ENCODE measurements around the gene AIM2. TPM values are rescaled to one million over a fixed set of nuclear protein-coding genes. Genes with fewer than 3 reads are reported as not detected.

The AIM2 gene
- total RNA-seq, 1 experiment from 2014 or later, result not detected

DNA sequence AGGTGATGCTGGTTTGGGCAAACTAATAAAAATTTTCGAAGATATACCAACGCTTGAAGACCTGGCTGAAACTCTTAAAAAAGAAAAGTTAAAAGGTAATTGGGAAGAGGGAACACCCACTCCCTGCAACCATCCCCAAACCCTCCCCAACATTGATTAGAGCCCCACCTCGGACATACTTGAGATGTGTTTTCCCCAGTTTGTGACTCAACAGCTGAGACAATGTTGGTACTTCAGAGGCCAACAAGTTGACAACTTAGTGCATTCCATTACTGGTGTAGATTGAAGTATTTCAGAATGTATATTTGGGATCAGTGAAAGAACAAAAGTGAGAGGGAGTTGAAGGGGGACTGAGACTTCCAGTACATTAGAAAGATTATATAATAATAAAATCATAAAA, 61.7 kb downstream of the AIM2 start:
- Histone ChIP-seq H3K27ac (ENCODE audit: low read length) (no peak overlapping the region), H3K4me1 (ENCODE audit: control insufficient read depth, insufficient read depth, low read length) (no peaks in the 10 kb centered on the region), H3K9me3 (ENCODE audit: control insufficient read depth, insufficient read depth, low read depth, low read length) (no peaks in the 10 kb centered on the region), H3K4me3 (ENCODE audit: low read depth in 2 of 2, low read length in 2 of 2) (no peak overlapping the region), H3K27me3 (ENCODE audit: control insufficient read depth, insufficient read depth, low read length) (peaks cover 2% of the 10 kb centered on the region), H3K36me3 (ENCODE audit: control insufficient read depth, insufficient read depth, low read length) (no peaks in the 10 kb centered on the region)
- ChIA-PET CTCF (no interaction called here), POLR2A (no interaction called here)
- TF ChIP-seq TCF7L2 (IDR thresholded peaks at IDR 0.05; ENCODE audit: low read depth, low read length) (no peak), POLR2AphosphoS5 (IDR thresholded peaks at IDR 0.05; ENCODE audit: low read depth, low read length) (no peak)
- ATAC-seq (no peak), DNase-seq (ENCODE audit: low read depth, low spot score) (no peak)
- intact Hi-C loops (cut with micrococcal nuclease; ENCODE audit: unreplicated experiment) (no loop called here), in situ Hi-C loops (cut with HindIII; ENCODE audit: low pct_unique_long_range_greater_than_20kb, low sequenced_read_pairs) (no loop called here)
- no TSS peak for BruUV-seq (replicated peaks)

DNA sequence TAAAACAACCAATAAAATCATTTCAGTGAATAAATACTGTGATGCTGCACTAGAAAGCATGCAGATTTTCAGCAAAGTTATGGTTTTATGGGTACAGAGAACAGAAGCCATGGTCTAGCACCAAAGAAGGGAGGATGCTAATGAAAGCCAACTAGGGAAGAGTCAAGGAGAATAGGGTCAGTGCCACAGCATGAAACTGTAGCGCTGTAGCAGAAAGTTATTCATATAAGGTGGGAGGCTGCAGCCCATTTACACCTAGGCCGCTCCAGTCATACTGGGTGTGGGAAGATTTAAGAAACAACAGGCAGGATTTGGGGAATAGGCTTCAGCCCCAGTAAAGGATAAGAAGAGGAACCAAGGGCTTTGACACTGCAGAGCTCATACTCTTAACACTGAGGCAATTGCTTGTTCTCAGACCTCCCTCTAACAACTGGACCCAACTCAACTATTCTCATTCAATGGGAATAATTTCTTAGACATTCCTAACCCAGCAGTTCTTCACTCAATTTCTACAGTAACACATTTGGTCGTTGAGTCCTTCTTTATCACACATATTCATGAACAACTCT, 62.5 kb downstream of the AIM2 start:
- intact Hi-C loops (cut with micrococcal nuclease; ENCODE audit: unreplicated experiment), result no loop called here
- BruUV-seq (replicated peaks), result no TSS peak
- H3K36me3 ChIP-seq (ENCODE audit: control insufficient read depth, insufficient read depth, low read length), result no peaks in the 10 kb centered on the region

More for the DNA sequence above, 62.5 kb downstream of the AIM2 start:
- DNase-seq (ENCODE audit: low read depth, low spot score) (no peak), ATAC-seq (no peak)
- no peak overlapping the region for H3K27ac ChIP-seq (ENCODE audit: low read length)
- POLR2A ChIA-PET, result no interaction called here
- no peaks in the 10 kb centered on the region for H3K4me1 ChIP-seq (ENCODE audit: control insufficient read depth, insufficient read depth, low read length)
- no peak overlapping the region for H3K4me3 ChIP-seq (ENCODE audit: low read depth in 2 of 2, low read length in 2 of 2)
- CTCF ChIA-PET, result no interaction called here
- in situ Hi-C loops (cut with HindIII; ENCODE audit: low pct_unique_long_range_greater_than_20kb, low sequenced_read_pairs), result no loop called here
- no peaks in the 10 kb centered on the region for H3K9me3 ChIP-seq (ENCODE audit: control insufficient read depth, insufficient read depth, low read depth, low read length)
- H3K27me3 ChIP-seq (ENCODE audit: control insufficient read depth, insufficient read depth, low read length), result peaks cover 2% of the 10 kb centered on the region
- TF ChIP-seq, protein P1, sequence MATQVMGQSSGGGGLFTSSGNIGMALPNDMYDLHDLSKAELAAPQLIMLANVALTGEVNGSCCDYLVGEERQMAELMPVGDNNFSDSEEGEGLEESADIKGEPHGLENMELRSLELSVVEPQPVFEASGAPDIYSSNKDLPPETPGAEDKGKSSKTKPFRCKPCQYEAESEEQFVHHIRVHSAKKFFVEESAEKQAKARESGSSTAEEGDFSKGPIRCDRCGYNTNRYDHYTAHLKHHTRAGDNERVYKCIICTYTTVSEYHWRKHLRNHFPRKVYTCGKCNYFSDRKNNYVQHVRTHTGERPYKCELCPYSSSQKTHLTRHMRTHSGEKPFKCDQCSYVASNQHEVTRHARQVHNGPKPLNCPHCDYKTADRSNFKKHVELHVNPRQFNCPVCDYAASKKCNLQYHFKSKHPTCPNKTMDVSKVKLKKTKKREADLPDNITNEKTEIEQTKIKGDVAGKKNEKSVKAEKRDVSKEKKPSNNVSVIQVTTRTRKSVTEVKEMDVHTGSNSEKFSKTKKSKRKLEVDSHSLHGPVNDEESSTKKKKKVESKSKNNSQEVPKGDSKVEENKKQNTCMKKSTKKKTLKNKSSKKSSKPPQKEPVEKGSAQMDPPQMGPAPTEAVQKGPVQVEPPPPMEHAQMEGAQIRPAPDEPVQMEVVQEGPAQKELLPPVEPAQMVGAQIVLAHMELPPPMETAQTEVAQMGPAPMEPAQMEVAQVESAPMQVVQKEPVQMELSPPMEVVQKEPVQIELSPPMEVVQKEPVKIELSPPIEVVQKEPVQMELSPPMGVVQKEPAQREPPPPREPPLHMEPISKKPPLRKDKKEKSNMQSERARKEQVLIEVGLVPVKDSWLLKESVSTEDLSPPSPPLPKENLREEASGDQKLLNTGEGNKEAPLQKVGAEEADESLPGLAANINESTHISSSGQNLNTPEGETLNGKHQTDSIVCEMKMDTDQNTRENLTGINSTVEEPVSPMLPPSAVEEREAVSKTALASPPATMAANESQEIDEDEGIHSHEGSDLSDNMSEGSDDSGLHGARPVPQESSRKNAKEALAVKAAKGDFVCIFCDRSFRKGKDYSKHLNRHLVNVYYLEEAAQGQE (IDR thresholded peaks at IDR 0.05; ENCODE audit: insufficient read depth in 1 of 2, low read depth in 2 of 2, low read length in 1 of 2), result no peak
- no peak for TF ChIP-seq SIN3A (IDR thresholded peaks at IDR 0.05; ENCODE audit: borderline replicate concordance, insufficient read depth, low read depth, low read length)
- TF ChIP-seq TCF7L2 (IDR thresholded peaks at IDR 0.05; ENCODE audit: low read depth, low read length), result no peak
- TF ChIP-seq, protein P2, sequence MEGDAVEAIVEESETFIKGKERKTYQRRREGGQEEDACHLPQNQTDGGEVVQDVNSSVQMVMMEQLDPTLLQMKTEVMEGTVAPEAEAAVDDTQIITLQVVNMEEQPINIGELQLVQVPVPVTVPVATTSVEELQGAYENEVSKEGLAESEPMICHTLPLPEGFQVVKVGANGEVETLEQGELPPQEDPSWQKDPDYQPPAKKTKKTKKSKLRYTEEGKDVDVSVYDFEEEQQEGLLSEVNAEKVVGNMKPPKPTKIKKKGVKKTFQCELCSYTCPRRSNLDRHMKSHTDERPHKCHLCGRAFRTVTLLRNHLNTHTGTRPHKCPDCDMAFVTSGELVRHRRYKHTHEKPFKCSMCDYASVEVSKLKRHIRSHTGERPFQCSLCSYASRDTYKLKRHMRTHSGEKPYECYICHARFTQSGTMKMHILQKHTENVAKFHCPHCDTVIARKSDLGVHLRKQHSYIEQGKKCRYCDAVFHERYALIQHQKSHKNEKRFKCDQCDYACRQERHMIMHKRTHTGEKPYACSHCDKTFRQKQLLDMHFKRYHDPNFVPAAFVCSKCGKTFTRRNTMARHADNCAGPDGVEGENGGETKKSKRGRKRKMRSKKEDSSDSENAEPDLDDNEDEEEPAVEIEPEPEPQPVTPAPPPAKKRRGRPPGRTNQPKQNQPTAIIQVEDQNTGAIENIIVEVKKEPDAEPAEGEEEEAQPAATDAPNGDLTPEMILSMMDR (IDR thresholded peaks at IDR 0.05), result no peak
- no peak for TF ChIP-seq POLR2AphosphoS5 (IDR thresholded peaks at IDR 0.05; ENCODE audit: low read depth, low read length)
